ENCODE results near the gene CEP131.

Gene CEP131

GRCh38 chr17:81153340-81153803, 69.4 kb downstream of the CEP131 start:
- peak; percentile 71 for TF ChIP-seq FOXP2 (optimal IDR thresholded peaks at IDR 0.05; ENCODE audit: borderline replicate concordance, extremely low read depth, extremely low read length, insufficient read depth)
- no peak for TF ChIP-seq POLR2AphosphoS5 (IDR thresholded peaks at IDR 0.05; ENCODE audit: low read depth, low read length)

GRCh38 chr17:81152288-81152828, 70.4 kb downstream of the CEP131 start:
- TF ChIP-seq POLR2AphosphoS5 (IDR thresholded peaks at IDR 0.05; ENCODE audit: low read depth, low read length), result no peak
- no peak for TF ChIP-seq SIN3A (IDR thresholded peaks at IDR 0.05; ENCODE audit: borderline replicate concordance, insufficient read depth, low read length)

- TF ChIP-seq TAF1 (IDR thresholded peaks at IDR 0.05; ENCODE audit: borderline replicate concordance, insufficient read depth, low read length), result no peak
- TF ChIP-seq REST (IDR thresholded peaks at IDR 0.05; ENCODE audit: insufficient read depth in 1 of 2, low read depth in 2 of 2, low read length in 2 of 2), result no peak
- no peak for TF ChIP-seq POLR2AphosphoS5 (IDR thresholded peaks at IDR 0.05; ENCODE audit: low read depth, low read length)
- no peak for TF ChIP-seq SIN3A (IDR thresholded peaks at IDR 0.05; ENCODE audit: borderline replicate concordance, insufficient read depth, low read length)
- TF ChIP-seq FOXP2 (optimal IDR thresholded peaks at IDR 0.05; ENCODE audit: borderline replicate concordance, extremely low read depth, extremely low read length, insufficient read depth), result no peak
Observed at GRCh38 chr17:81151278-81151677, 71.5 kb downstream of the CEP131 start.

- TF ChIP-seq REST (IDR thresholded peaks at IDR 0.05; ENCODE audit: insufficient read depth in 1 of 2, low read depth in 2 of 2, low read length in 2 of 2) (no peak), FOXP2 (optimal IDR thresholded peaks at IDR 0.05; ENCODE audit: borderline replicate concordance, extremely low read depth, extremely low read length, insufficient read depth) (peak; percentile 15)
Observed at GRCh38 chr17:81150377-81151077, 72.2 kb downstream of the CEP131 start.

- TF ChIP-seq REST (IDR thresholded peaks at IDR 0.05; ENCODE audit: insufficient read depth in 1 of 2, low read depth in 2 of 2, low read length in 2 of 2), result no peak
- TF ChIP-seq TAF1 (IDR thresholded peaks at IDR 0.05; ENCODE audit: borderline replicate concordance, insufficient read depth, low read length), result no peak
- TF ChIP-seq SIN3A (IDR thresholded peaks at IDR 0.05; ENCODE audit: borderline replicate concordance, insufficient read depth, low read length), result no peak
- TF ChIP-seq FOXP2 (optimal IDR thresholded peaks at IDR 0.05; ENCODE audit: borderline replicate concordance, extremely low read depth, extremely low read length, insufficient read depth), result no peak
- TF ChIP-seq POLR2AphosphoS5 (IDR thresholded peaks at IDR 0.05; ENCODE audit: low read depth, low read length), result no peak
Observed at GRCh38 chr17:81148986-81149533, 73.7 kb downstream of the CEP131 start.

GRCh38 chr17:81148571-81148970, 74.2 kb downstream of the CEP131 start:
- TF ChIP-seq FOXP2 (optimal IDR thresholded peaks at IDR 0.05; ENCODE audit: borderline replicate concordance, extremely low read depth, extremely low read length, insufficient read depth) (no peak), REST (IDR thresholded peaks at IDR 0.05; ENCODE audit: insufficient read depth in 1 of 2, low read depth in 2 of 2, low read length in 2 of 2) (no peak), TAF1 (IDR thresholded peaks at IDR 0.05; ENCODE audit: borderline replicate concordance, insufficient read depth, low read length) (no peak), POLR2AphosphoS5 (IDR thresholded peaks at IDR 0.05; ENCODE audit: low read depth, low read length) (no peak), SIN3A (IDR thresholded peaks at IDR 0.05; ENCODE audit: borderline replicate concordance, insufficient read depth, low read length) (no peak)

All from PFSK-1 (cell line).